GM12872 (cell line): ENCODE results near the gene MARCHF10.

ENCODE experiments used
- CTCF ChIP-seq: IDR thresholded peaks from 3 replicates; pipeline ENCODE4 v1.5.1; 2011; ENCODE audit warnings: low read depth, mild to moderate bottlenecking, low read length, moderate library complexity; ENCODE audit not compliant: insufficient read depth

Gene MARCHF10

GRCh38 chr17:62807812-62808575 is at the start of gene MARCHF10:
MARCHF10 (minus strand) TSS chr17:62808314; CDS start chr17:62801735, 6,579 bp downstream.
- no peak for TF ChIP-seq CTCF

DNA sequence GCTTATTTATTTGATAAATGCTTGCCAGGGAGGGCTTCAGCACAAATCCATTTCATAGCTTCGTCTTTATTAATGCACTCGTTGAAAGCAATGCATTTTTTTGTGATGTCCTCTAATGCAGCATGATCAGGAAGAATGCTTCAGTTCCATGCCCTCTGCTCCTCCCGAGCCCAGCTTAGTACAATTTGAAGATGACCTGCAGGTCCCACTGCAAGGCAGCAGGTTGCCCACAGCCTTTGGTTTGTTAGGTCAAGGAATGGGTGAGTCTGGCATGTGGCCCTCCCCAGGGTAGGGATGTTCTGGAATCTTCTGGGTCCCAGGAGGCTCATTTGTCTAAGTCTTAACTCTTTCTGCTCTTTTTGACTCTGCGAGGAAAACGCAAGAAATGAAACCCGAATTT is 49.4 kb upstream of the MARCHF10 start:
- no peak for TF ChIP-seq CTCF

GRCh38 chr17:62856594-62856993 is 48.5 kb upstream of the MARCHF10 start:
- no peak for TF ChIP-seq CTCF

DNA sequence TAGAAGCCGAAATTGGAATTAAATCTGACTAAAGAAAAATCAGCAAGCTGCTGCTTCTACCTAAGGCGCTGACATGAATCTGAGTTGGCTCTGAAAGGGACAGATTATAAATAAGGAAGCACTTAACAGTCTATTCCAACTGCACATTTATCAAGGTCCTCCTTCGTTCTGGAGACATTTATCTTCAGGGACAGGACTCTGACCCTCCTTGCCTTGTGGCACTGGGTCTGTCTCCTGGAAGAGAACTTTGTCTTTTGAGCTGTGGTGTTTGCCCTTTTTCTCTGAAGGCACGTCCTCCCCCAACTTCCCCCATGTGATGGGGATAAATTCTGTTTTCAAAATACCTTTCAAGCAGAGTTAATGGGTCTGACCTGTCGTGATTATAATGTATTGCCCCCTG is 47.0 kb upstream of the MARCHF10 start:
- no peak for TF ChIP-seq CTCF

GRCh38 chr17:62854098-62854680 is 46.1 kb upstream of the MARCHF10 start:
- no peak for TF ChIP-seq CTCF

GRCh38 chr17:62852195-62852594 is 44.1 kb upstream of the MARCHF10 start:
- no peak for TF ChIP-seq CTCF

DNA sequence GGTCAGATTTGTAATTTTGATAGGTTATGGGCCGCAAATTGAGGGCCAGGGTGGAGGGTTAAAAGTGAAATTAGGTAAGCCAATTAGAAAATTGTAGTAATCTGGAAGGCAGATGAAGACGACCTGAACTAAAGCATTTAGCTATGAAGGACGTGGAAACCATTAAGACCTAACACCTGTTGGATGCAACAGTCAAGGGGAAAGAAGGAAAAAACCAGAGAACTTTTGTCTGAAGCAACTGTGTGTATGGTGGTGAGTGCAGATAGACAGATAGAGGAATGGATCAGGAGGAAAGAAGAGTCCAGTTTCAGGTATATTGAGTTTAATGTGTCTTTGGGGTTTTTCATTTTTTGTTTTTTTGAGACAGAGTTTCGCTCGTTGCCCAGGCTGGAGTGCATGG is 40.2 kb upstream of the MARCHF10 start:
- TF ChIP-seq CTCF: no peak
